Upper lobe of right lung (tissue), 1 donor: ENCODE measurements around the gene ASIC5. TPM values are rescaled to one million over a fixed set of nuclear protein-coding genes. Genes with fewer than 3 reads are reported as not detected.
A peak's percentile ranks its signal among the peaks of the same experiment; 100 is the strongest.

Experiments used
- ATAC-seq: fragments of 200-7000 bp; cut with Tn5 transposase; one replicate; pipeline ENCODE4 v1.9.1; 2020; ENCODE audit warnings: mild to moderate bottlenecking, moderate library complexity
- DNase-seq: peaks from one replicate; pipeline ENCODE4 v3.0.0-alpha.2; 2020
- H3K27ac ChIP-seq: fragments of 200-600 bp; one replicate; pipeline ENCODE4 v1.8.0; 2022
- H3K27me3 ChIP-seq: fragments of 200-600 bp; one replicate; pipeline ENCODE4 v1.8.0; 2022; ENCODE audit warnings: mild to moderate bottlenecking
- H3K36me3 ChIP-seq: fragments of 200-600 bp; one replicate; pipeline ENCODE4 v1.8.0; 2022
- H3K4me1 ChIP-seq: fragments of 200-600 bp; one replicate; pipeline ENCODE4 v1.8.0; 2022
- H3K4me3 ChIP-seq: fragments of 200-600 bp; one replicate; pipeline ENCODE4 v1.8.0; 2022; ENCODE audit warnings: mild to moderate bottlenecking
- H3K9me3 ChIP-seq: fragments of 200-600 bp; one replicate; pipeline ENCODE4 v1.8.0; 2022
- intact Hi-C: fragments of 100-400 bp; cut with DNase I; formaldehyde crosslinking; loops from one replicate; pipeline ENCODE4 v1.11.0; 2022
- total RNA-seq: library from RNA; stranded (reverse); fragmentation: NEBNext Ultra II Directional; extraction: Animal tissue kit (Norgen Biotek cat#: 25700); gene quantifications from one replicate; pipeline ENCODE4 v1.2.1, GENCODE V29; 2021
- TF ChIP-seq, protein P1 (sequence below): fragments of 200-600 bp; IDR thresholded peaks from one replicate; pipeline ENCODE4 v1.8.0; 2022; ENCODE audit warnings: antibody characterized with exemption
- donor health status: DM: no; HTN: yes; CAD: no; lungs with severe emphysema.

The ASIC5 gene
- total RNA-seq, 1 donor from 2014 or later: not detected

DNA sequence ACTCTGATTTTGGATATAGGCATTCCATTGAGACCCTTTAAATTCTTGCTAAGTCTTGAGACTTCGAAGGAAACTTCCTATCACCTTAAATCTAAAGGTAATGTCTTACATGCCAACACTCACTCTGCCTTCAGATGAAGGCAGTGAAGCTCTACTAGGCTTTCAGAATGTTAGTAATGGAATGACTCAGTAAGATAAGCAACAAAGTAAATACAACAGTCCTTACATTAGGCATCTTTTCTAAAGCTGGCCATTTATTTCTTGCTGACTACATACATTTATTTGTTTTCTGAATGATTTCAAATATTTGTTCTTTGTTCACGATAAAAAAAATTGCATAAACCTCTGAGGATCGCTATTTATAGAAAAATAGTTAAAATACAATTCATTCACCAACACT is 43.5 kb downstream of the ASIC5 start:
- Histone ChIP-seq H3K36me3 (no peaks in the 10 kb centered on the region), H3K9me3 (no peaks in the 10 kb centered on the region), H3K27ac (no peak overlapping the region), H3K27me3 (no peaks in the 10 kb centered on the region), H3K4me1 (no peaks in the 10 kb centered on the region), H3K4me3 (no peak overlapping the region)
- TF ChIP-seq, protein P1, sequence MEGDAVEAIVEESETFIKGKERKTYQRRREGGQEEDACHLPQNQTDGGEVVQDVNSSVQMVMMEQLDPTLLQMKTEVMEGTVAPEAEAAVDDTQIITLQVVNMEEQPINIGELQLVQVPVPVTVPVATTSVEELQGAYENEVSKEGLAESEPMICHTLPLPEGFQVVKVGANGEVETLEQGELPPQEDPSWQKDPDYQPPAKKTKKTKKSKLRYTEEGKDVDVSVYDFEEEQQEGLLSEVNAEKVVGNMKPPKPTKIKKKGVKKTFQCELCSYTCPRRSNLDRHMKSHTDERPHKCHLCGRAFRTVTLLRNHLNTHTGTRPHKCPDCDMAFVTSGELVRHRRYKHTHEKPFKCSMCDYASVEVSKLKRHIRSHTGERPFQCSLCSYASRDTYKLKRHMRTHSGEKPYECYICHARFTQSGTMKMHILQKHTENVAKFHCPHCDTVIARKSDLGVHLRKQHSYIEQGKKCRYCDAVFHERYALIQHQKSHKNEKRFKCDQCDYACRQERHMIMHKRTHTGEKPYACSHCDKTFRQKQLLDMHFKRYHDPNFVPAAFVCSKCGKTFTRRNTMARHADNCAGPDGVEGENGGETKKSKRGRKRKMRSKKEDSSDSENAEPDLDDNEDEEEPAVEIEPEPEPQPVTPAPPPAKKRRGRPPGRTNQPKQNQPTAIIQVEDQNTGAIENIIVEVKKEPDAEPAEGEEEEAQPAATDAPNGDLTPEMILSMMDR: no peak
- intact Hi-C loops: no loop called here
- ATAC-seq (no peak), DNase-seq (no peak)

DNA sequence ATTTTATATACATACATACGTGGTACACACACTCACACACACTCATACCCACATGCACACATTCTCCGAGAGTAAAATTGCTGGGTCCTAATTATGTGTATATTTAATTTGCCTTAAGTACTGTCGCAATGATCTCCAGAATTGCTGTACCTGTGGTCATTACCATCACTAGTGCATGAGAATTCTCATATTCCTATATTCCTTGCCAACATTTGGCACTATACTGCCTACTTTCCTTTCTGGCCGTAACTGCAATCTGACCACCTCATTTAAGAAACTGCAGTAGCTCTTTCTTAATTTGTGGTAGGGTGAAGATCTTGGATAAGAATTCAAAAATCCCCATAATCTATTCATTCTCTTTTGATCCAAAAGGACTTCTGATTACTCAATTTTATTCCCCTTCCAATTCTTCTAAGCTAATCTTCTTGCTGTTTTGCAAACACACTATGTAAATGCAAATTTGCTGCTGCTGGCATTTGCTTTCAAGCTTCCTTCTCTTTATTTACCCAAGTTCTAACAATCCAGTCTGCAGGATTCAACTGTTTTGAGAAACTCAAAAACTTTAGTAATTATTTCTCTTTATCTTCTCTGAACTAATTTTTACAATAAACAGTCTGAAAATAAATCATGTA is 45.1 kb downstream of the ASIC5 start:
- no peak for ATAC-seq
- DNase-seq: no peak
- intact Hi-C loops: no loop called here
- H3K4me3 ChIP-seq: no peak overlapping the region
- H3K4me1 ChIP-seq: no peaks in the 10 kb centered on the region
- no peaks in the 10 kb centered on the region for H3K9me3 ChIP-seq
- H3K27me3 ChIP-seq: no peaks in the 10 kb centered on the region
- H3K27ac ChIP-seq: no peak overlapping the region
- TF ChIP-seq, protein P1: no peak
- no peaks in the 10 kb centered on the region for H3K36me3 ChIP-seq

DNA sequence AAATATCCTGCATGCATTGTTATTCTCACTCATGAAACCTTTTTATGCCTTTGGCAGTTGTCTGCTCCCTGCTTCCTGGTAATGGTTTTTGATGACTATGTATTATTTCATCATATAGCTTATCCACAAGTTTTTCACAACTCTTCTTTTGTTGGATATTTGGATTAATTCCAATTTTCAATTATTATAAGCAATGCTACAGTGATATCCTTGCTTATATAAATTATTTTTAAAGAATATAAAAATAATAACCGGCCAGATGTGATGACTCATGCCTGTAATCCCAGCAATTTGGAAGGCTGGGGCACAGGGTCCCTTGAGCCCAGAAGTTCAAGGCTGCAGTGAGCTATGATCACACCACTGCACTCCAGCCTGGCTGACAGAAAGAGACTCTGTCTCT is 47.0 kb downstream of the ASIC5 start:
- intact Hi-C loops: no loop called here
- Histone ChIP-seq H3K9me3 (no peaks in the 10 kb centered on the region), H3K27ac (no peak overlapping the region), H3K4me3 (no peak overlapping the region), H3K4me1 (no peaks in the 10 kb centered on the region), H3K36me3 (no peaks in the 10 kb centered on the region), H3K27me3 (no peaks in the 10 kb centered on the region)
- ATAC-seq (no peak), DNase-seq (no peak)
- TF ChIP-seq, protein P1: no peak

DNA sequence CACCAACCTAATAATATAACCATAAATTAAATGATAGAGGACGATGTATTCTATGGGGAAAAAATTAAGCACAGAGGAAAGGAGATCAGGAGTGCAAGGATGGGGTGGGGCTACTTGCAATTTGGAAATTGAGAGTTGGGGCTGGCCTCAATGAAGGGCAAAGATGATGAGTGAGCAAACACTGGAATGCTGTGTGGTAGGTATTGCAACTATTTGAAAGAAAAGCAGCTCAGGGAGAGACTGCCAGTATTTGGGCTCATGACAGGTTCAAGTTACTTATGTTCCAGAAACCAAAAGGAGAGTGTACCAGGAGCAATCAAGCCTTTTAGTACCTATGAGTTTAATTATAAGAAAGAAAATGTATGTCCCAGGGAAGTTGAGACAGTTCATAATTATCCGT is 47.4 kb downstream of the ASIC5 start:
- no peaks in the 10 kb centered on the region for H3K27me3 ChIP-seq

DNA sequence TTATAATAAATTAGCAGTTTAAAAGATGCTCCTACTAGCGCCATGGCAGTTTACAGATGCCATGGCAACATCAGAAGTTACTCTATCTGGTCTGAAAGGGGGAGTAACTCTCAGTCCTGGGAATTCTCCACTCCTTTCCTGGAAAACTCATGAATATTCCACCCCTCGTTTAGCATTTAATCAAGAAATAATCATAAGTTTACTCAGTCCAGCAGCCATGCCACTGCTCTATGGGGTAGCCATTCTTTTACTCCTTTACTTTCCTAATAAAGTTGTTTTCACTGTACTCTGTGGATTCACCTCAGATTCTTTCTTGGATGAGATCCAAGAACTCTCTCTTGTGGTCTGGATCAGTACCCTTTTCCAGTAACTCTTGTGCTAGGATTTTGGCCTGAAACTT is 55.0 kb downstream of the ASIC5 start:
- H3K9me3 ChIP-seq: no peaks in the 10 kb centered on the region
- ATAC-seq (no peak), DNase-seq (no peak)
- TF ChIP-seq, protein P1: no peak
- H3K36me3 ChIP-seq: peaks cover 4% of the 10 kb centered on the region
- no peaks in the 10 kb centered on the region for H3K4me1 ChIP-seq
- H3K27me3 ChIP-seq: no peaks in the 10 kb centered on the region
- intact Hi-C loops: no loop called here
- no peak overlapping the region for H3K4me3 ChIP-seq
- H3K27ac ChIP-seq: no peak overlapping the region

More for the DNA sequence above, 47.4 kb downstream of the ASIC5 start:
- intact Hi-C loops: no loop called here
- Histone ChIP-seq H3K36me3 (no peaks in the 10 kb centered on the region), H3K9me3 (no peaks in the 10 kb centered on the region), H3K4me3 (no peak overlapping the region), H3K27ac (no peak overlapping the region), H3K4me1 (no peaks in the 10 kb centered on the region)
- ATAC-seq (no peak), DNase-seq (no peak)
- TF ChIP-seq, protein P1: no peak

DNA sequence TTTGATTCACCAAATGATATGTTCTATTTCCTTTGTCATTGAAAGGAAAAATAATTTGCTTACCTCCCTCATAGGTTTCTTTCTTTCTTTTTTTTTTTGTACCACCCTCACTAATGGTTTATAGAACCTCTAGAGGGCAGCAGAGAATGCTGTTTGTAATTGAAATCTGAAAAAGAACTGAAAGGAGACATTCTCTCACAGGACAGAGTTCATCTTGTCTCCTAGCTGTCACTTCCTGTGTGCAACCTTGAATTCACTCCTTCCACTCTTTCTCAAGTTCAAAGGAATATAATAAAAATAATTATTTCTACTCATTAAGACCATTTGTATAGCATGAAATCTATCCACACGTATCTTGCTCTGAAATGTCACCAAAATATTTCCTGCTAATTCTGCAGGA is 56.2 kb downstream of the ASIC5 start:
- no peak overlapping the region for H3K4me3 ChIP-seq
- H3K9me3 ChIP-seq: no peaks in the 10 kb centered on the region
- intact Hi-C loops: loop anchor here (10.0 kb wide), 1 partner anchor 145 kb away; the partner anchor contains the start of gene CTSO
- DNase-seq: no peak
- H3K36me3 ChIP-seq: peaks cover 10% of the 10 kb centered on the region
- no peaks in the 10 kb centered on the region for H3K27me3 ChIP-seq
- no peak overlapping the region for H3K27ac ChIP-seq
- no peaks in the 10 kb centered on the region for H3K4me1 ChIP-seq
- peak; percentile 97 for ATAC-seq
- TF ChIP-seq, protein P1: peak; percentile 77
